ENCODE data around the gene NLRP12.
"Not testable (repeated sequence)": the region's sequence is repeated elsewhere in the genome, so short reads cannot be mapped to it uniquely, and the experiment has no call there.

NLRP12 gene

DNA sequence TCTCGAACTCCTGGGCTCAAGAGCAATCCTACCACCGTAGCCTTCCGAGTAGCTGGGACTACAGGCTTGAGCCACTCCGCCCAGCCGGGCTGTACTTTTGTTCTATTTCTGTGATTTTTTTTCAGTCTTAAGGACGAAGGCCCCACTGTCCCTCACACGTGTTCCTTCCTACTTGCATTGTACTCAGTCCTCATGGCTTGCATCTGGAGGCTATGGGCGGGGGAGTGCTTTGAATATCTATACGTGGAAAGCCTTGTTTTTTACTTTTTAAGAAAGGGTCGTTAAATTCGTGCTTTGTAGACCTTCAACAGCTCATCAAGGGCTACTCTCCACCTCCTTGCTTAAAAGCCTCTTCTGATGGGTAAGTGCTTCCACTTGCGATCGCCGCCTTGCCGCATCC, 36.8 kb downstream of the NLRP12 start:
- DNase-seq (ENCODE audit: low read depth) = no peak
- TF ChIP-seq, protein P1, sequence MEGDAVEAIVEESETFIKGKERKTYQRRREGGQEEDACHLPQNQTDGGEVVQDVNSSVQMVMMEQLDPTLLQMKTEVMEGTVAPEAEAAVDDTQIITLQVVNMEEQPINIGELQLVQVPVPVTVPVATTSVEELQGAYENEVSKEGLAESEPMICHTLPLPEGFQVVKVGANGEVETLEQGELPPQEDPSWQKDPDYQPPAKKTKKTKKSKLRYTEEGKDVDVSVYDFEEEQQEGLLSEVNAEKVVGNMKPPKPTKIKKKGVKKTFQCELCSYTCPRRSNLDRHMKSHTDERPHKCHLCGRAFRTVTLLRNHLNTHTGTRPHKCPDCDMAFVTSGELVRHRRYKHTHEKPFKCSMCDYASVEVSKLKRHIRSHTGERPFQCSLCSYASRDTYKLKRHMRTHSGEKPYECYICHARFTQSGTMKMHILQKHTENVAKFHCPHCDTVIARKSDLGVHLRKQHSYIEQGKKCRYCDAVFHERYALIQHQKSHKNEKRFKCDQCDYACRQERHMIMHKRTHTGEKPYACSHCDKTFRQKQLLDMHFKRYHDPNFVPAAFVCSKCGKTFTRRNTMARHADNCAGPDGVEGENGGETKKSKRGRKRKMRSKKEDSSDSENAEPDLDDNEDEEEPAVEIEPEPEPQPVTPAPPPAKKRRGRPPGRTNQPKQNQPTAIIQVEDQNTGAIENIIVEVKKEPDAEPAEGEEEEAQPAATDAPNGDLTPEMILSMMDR (IDR thresholded peaks at IDR 0.05; ENCODE audit: insufficient read depth, low read depth, low read length, missing control alignments) = no peak
- no peak overlapping the region for H3K4me3 ChIP-seq (ENCODE audit: low read length)

DNA sequence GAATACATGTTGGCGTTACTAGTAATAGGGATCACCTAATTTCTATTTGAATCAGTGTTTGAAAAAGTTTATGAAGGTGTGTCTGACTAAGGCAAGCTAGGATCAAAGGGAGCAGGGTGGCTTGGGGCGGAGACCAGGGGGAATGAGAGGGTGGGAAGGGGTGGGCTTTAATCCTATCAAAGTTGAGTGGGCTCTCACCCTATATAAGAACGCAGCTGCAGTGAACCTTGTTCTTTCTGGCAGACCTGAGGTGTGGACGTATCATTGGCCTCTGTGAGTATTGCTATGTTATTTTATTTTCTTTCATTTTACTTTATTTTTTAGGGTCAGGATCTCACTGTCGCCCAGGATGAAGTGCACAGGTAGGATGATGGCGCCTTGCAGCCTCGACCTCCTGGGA, 37.4 kb downstream of the NLRP12 start:
- no peak for DNase-seq (ENCODE audit: low read depth)
- no peak overlapping the region for H3K4me3 ChIP-seq (ENCODE audit: low read length)
- TF ChIP-seq, protein P1 (IDR thresholded peaks at IDR 0.05; ENCODE audit: insufficient read depth, low read depth, low read length, missing control alignments) = no peak

DNA sequence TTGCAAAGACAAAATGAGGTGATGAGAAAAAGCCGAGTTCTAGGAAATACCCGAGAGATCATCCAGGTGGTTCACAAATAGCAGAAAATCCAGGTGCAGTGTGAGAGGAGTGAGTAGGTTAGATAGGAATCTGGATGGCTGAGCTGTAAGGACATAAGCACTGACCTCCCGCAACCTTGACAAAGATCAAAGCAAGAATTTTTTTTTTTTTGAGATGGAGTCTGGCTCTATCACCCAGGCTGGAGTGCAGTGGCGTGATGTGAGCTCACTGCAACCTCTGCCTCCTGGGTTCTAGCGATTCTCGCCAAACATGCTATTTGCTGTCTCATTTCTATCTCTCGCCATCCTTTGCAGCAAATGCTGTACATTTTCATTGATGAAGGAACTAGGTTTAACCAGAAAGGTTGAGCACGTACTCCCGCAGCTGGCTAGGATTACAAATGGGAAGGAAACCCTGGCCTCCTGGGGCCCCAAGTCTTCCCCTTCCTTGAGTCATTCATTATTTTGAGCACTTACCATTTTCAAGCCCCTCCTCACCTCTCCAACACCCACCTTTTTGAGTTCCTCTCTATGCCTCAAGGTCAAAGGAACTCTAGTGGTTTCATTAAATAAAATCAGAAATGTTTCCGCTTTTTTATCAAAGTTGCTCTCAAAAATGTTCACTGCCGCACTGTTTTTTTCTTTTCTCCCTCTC, 38.8 kb downstream of the NLRP12 start:
- DNase-seq (ENCODE audit: low read depth) = no peak
- no peak overlapping the region for H3K4me3 ChIP-seq (ENCODE audit: low read length)
- TF ChIP-seq, protein P1 (IDR thresholded peaks at IDR 0.05; ENCODE audit: insufficient read depth, low read depth, low read length, missing control alignments) = no peak

DNA sequence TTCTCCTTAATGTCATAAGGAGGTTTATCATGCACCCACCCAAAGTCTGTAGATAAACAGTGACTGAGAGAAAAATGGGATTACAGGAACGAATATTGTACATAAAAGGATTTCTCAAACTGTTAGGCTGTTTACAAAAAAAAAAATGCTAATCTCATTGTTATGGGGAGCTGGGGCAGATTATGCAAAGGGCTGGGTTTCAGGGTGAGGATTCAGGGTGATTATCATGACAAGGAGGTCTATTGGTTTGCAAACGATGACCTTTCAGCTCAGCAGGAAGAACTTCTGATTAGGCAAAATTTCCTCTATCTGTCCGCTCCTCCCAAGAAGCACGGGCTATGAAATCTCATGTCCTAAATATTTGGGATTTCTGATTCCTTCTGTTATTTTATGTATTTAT, 41.4 kb downstream of the NLRP12 start:
- TF ChIP-seq, protein P1 (IDR thresholded peaks at IDR 0.05; ENCODE audit: insufficient read depth, low read depth, low read length, missing control alignments) = no peak
- DNase-seq (ENCODE audit: low read depth) = no peak
- no peak overlapping the region for H3K4me3 ChIP-seq (ENCODE audit: low read length)

DNA sequence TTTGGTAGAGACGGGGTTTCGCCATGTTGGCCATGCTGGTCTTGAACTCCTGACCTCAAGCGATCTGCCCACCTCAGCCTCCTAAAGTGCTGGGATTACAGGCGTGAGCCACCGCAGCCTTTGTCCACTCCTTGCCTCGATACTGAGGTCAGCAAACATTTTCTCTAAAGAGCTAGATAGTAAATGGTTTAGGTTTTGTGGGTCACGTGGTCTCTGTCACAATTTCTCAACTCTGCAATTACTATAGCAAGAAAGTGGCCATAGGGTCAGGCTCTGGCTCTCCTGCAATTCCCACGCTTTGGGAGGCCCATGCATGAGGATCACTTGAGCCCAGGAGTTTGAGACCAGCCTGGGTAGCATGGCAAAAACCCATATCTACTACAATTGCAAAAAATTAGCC, 42.8 kb downstream of the NLRP12 start:
- DNase-seq (ENCODE audit: low read depth); H3K4me3 ChIP-seq (ENCODE audit: low read length): not testable (repeated sequence)

DNA sequence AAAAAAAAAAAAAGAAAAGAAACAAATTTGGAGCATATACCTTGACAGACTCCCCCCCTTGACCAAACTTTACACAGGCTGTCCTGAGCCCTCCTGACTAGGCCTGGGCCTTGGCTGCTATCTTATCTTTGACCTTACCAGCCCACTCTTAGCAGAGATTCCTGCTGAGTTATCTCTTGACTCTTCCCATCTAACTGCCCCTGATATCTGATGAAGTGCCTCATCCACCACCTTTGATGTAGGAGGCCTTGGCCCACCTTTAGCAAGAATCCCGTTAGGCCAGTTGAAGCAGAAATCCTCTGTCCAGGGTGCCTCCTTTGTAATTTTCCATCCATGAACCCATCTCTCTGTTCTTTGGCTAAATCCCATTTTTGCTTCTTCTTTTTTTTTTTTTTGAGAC, 43.6 kb downstream of the NLRP12 start:
- no peak for DNase-seq (ENCODE audit: low read depth)
- no peak overlapping the region for H3K4me3 ChIP-seq (ENCODE audit: low read length)
- TF ChIP-seq, protein P1 (IDR thresholded peaks at IDR 0.05; ENCODE audit: insufficient read depth, low read depth, low read length, missing control alignments) = no peak

DNA sequence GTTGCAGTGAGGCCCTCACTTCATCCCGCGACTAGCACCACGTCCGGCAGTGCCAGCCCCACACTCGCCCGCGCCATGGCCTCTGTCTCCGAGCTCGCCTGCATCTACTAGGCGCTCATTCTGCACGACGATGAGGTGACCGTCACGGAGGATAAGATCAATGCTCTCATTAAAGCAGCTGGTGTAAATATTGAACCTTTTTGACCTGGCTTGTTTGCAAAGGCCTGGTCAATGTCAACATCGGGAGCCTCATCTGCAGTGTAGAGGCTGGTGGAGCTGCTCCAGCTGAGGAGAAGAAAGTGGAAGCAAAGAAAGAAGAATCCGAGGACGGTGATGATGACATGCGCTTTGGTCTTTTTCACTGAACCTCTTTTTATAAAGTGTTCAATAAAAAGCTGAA, 48.6 kb downstream of the NLRP12 start:
- TF ChIP-seq, protein P1 (IDR thresholded peaks at IDR 0.05; ENCODE audit: insufficient read depth, low read depth, low read length, missing control alignments) = no peak
- DNase-seq (ENCODE audit: low read depth) = no peak
- H3K4me3 ChIP-seq (ENCODE audit: low read length) = no peak overlapping the region

DNA sequence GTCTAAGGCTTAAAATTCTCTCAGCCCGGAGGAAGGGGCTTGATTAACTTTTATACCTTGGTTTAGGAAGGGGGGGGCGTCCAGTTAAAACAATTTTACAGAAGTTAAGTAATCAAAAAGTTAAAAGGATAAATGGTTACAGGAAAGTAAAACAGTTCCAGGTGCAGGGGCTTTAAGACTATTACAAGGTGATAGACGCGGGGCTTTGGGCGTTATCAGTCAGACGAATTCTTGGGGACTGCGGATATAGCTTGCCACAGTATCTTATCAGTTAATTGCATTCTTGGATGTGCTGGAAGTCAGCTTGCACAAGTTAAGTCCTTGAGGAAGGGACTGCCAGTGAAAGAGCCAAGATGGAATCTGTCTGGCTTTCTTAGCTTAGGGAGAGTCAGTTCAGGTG, 49.6 kb downstream of the NLRP12 start:
- DNase-seq (ENCODE audit: low read depth); H3K4me3 ChIP-seq (ENCODE audit: low read length): not testable (repeated sequence)

Measured in epithelial cell of esophagus (primary cell).